HEK293 (cell line): ENCODE results near the gene SOX18.
"Not testable (repeated sequence)": the region's sequence is repeated elsewhere in the genome, so short reads cannot be mapped to it uniquely, and the experiment has no call there.

ENCODE experiments used
- CTCF ChIA-PET: fragments of 350-600 bp; formaldehyde crosslinking; extraction: SDS; loops from one replicate; lab custom pipeline; 2021; ENCODE audit warnings: antibody characterized with exemption; lab: Yijun Ruan, JAX
- POLR2A ChIA-PET: fragments of 300-600 bp; formaldehyde crosslinking; extraction: SDS; loops from one replicate; lab custom pipeline; 2020; ENCODE audit warnings: antibody characterized with exemption, inconsistent platforms; lab: Yijun Ruan, JAX
- H3K27ac ChIP-seq: fragments of 200-500 bp; sonication (Bioruptor generic); 2 replicates; pipeline ENCODE4 v1.5.1; 2014; ENCODE audit warnings: low read depth, low read length, control low read depth, inconsistent platforms; ENCODE audit errors: extremely low read depth
- H3K36me3 ChIP-seq, 2 experiments: fragments of 200-500 bp in 1 of 2; sonication (Bioruptor generic) in 1 of 2; 1 replicate in 1 of 2; 2 replicates in 1 of 2; pipeline ENCODE4 v1.5.1; 2014 to 2017; ENCODE audit warnings: inconsistent platforms in 2 of 2, low read length in 2 of 2; ENCODE audit not compliant: control insufficient read depth in 2 of 2, insufficient read depth in 1 of 2
- H3K4me1 ChIP-seq: fragments of 200-500 bp; sonication (Bioruptor generic); 2 replicates; pipeline ENCODE4 v1.5.1; 2014; ENCODE audit warnings: mild to moderate bottlenecking, low read length, inconsistent platforms; ENCODE audit not compliant: control insufficient read depth, insufficient read depth
- H3K4me3 ChIP-seq: 2 replicates; pipeline ENCODE4 v1.5.1; 2011; ENCODE audit warnings: low read depth, mild to moderate bottlenecking, control low read depth, low read length, moderate library complexity
- H3K9me3 ChIP-seq: fragments of 200-500 bp; sonication (Bioruptor generic); 2 replicates; pipeline ENCODE4 v1.5.1; 2014; ENCODE audit warnings: low read depth, low read length, inconsistent platforms; ENCODE audit not compliant: control insufficient read depth, insufficient read depth
- KLF7 ChIP-seq: fragments of 450-650 bp; formaldehyde crosslinking; IDR thresholded peaks from 2 replicates; pipeline ENCODE4 v1.5.1; 2016; ENCODE audit warnings: missing biosample characterization, missing genetic modification characterization, borderline replicate concordance
- PRDM2 ChIP-seq: fragments of 450-650 bp; formaldehyde crosslinking; IDR thresholded peaks from 2 replicates; pipeline ENCODE4 v1.5.1; 2016; ENCODE audit warnings: missing biosample characterization, missing genetic modification characterization, borderline replicate concordance
- PRDM6 ChIP-seq: fragments of 450-650 bp; formaldehyde crosslinking; IDR thresholded peaks from 2 replicates; pipeline ENCODE4 v1.5.1; 2017; ENCODE audit warnings: missing biosample characterization, missing genetic modification characterization
- ZBTB20 ChIP-seq: fragments of 450-650 bp; formaldehyde crosslinking; IDR thresholded peaks from 2 replicates; pipeline ENCODE4 v1.5.1; 2016; ENCODE audit warnings: missing biosample characterization, missing genetic modification characterization
- ZNF112 ChIP-seq: fragments of 450-650 bp; formaldehyde crosslinking; IDR thresholded peaks from 2 replicates; pipeline ENCODE4 v1.5.0; 2017; ENCODE audit warnings: missing biosample characterization, missing genetic modification characterization
- ZNF174 ChIP-seq: fragments of 450-650 bp; formaldehyde crosslinking; IDR thresholded peaks from 2 replicates; pipeline ENCODE4 v1.5.0; 2017; ENCODE audit warnings: missing biosample characterization, mild to moderate bottlenecking, missing genetic modification characterization
- ZNF221 ChIP-seq: fragments of 450-650 bp; formaldehyde crosslinking; IDR thresholded peaks from 2 replicates; pipeline ENCODE4 v1.5.1; 2017; ENCODE audit warnings: missing biosample characterization, missing genetic modification characterization, borderline replicate concordance
- ZNF239 ChIP-seq: fragments of 450-650 bp; formaldehyde crosslinking; IDR thresholded peaks from 2 replicates; pipeline ENCODE4 v1.5.1; 2016; ENCODE audit warnings: missing biosample characterization, missing genetic modification characterization
- ZNF248 ChIP-seq: fragments of 450-650 bp; formaldehyde crosslinking; IDR thresholded peaks from 2 replicates; pipeline ENCODE4 v1.5.1; 2017; ENCODE audit warnings: missing biosample characterization, missing genetic modification characterization
- ZNF266 ChIP-seq: fragments of 450-650 bp; formaldehyde crosslinking; IDR thresholded peaks from 2 replicates; pipeline ENCODE4 v1.5.1; 2016; ENCODE audit warnings: missing biosample characterization, missing genetic modification characterization, low read depth
- ZNF398 ChIP-seq: fragments of 450-650 bp; formaldehyde crosslinking; IDR thresholded peaks from 2 replicates; pipeline ENCODE4 v1.5.1; 2017; ENCODE audit warnings: missing biosample characterization, missing genetic modification characterization
- ZNF514 ChIP-seq: fragments of 450-650 bp; formaldehyde crosslinking; IDR thresholded peaks from 2 replicates; pipeline ENCODE4 v1.5.1; 2016; ENCODE audit warnings: missing biosample characterization, missing genetic modification characterization
- ZNF571 ChIP-seq: fragments of 450-650 bp; formaldehyde crosslinking; IDR thresholded peaks from 2 replicates; pipeline ENCODE4 v1.5.0; 2017; ENCODE audit warnings: missing biosample characterization, missing genetic modification characterization
- ZNF596 ChIP-seq: fragments of 450-650 bp; IDR thresholded peaks from 2 replicates; pipeline ENCODE4 v1.5.0; 2018; ENCODE audit warnings: missing biosample characterization, mild to moderate bottlenecking, missing genetic modification characterization, moderate library complexity
- ZNF621 ChIP-seq: fragments of 450-650 bp; formaldehyde crosslinking; IDR thresholded peaks from 2 replicates; pipeline ENCODE4 v1.5.1; 2017; ENCODE audit warnings: missing biosample characterization, missing genetic modification characterization
- ZNF843 ChIP-seq: fragments of 450-650 bp; formaldehyde crosslinking; IDR thresholded peaks from 2 replicates; pipeline ENCODE4 v1.5.1; 2016; ENCODE audit warnings: missing biosample characterization, missing genetic modification characterization

The SOX18 gene

GRCh38 chr20:64012385-64013154 lies 36.9 kb downstream of the SOX18 start:
- POLR2A ChIA-PET, H3K27ac ChIP-seq: not testable (repeated sequence)
- H3K36me3 ChIP-seq, result peaks cover 40 to 82% of the 10 kb centered on the region in 2 experiments

GRCh38 chr20:64011366-64011779 lies 38.1 kb downstream of the SOX18 start:
- CTCF ChIA-PET, result no interaction called here

More at GRCh38 chr20:64012385-64013154, 36.9 kb downstream of the SOX18 start:
- H3K9me3 ChIP-seq, CTCF ChIA-PET, H3K4me1 ChIP-seq, H3K4me3 ChIP-seq: not testable (repeated sequence)

GRCh38 chr20:64010711-64011237 lies 38.7 kb downstream of the SOX18 start:
- CTCF ChIA-PET, result interaction anchor here (0.5 kb wide), 1 partner anchor 299 kb away, joined by 5 read pairs; no protein-coding TSS in a partner anchor
- POLR2A ChIA-PET, result no interaction called here
- H3K27ac ChIP-seq, result no peak overlapping the region
- H3K9me3 ChIP-seq, result no peaks in the 10 kb centered on the region
- no peaks in the 10 kb centered on the region for H3K4me1 ChIP-seq
- no peak overlapping the region for H3K4me3 ChIP-seq
- TF ChIP-seq ZNF221 (tag by site-specific recombination), result no peak
- no peak for TF ChIP-seq ZNF571 (tag by site-specific recombination)
- no peak for TF ChIP-seq PRDM6 (tag by site-specific recombination)
- no peak for TF ChIP-seq ZNF596 (tag by site-specific recombination)
- H3K36me3 ChIP-seq, result peaks cover 37 to 81% of the 10 kb centered on the region in 2 experiments

More at GRCh38 chr20:64011366-64011779, 38.1 kb downstream of the SOX18 start:
- Histone ChIP-seq H3K27ac (no peak overlapping the region), H3K9me3 (no peaks in the 10 kb centered on the region), H3K4me3 (no peak overlapping the region), H3K4me1 (no peaks in the 10 kb centered on the region), H3K36me3 (peaks cover 40 to 83% of the 10 kb centered on the region in 2 experiments)
- TF ChIP-seq ZNF621 (no peak), ZBTB20 (tag by site-specific recombination) (no peak)
- POLR2A ChIA-PET, result no interaction called here

GRCh38 chr20:64009811-64010387 lies 39.5 kb downstream of the SOX18 start:
- peaks cover 34 to 81% of the 10 kb centered on the region in 2 experiments for H3K36me3 ChIP-seq
- H3K4me1 ChIP-seq, result no peaks in the 10 kb centered on the region
- ChIA-PET CTCF (interaction anchor here (0.5 kb wide), 1 partner anchor 298 kb away, joined by 5 read pairs; no protein-coding TSS in a partner anchor), POLR2A (no interaction called here)
- no peak overlapping the region for H3K4me3 ChIP-seq
- H3K27ac ChIP-seq, result no peak overlapping the region
- no peaks in the 10 kb centered on the region for H3K9me3 ChIP-seq
- no peak for TF ChIP-seq ZNF248 (tag by site-specific recombination)
- no peak for TF ChIP-seq ZNF266
- TF ChIP-seq ZNF221 (tag by site-specific recombination), result no peak
- TF ChIP-seq PRDM2 (tag by site-specific recombination), result no peak
- TF ChIP-seq ZNF398 (tag by site-specific recombination), result no peak
- TF ChIP-seq ZNF239 (tag by site-specific recombination), result no peak
- no peak for TF ChIP-seq ZNF843
- no peak for TF ChIP-seq ZNF112 (tag by site-specific recombination)
- no peak for TF ChIP-seq KLF7 (tag by site-specific recombination)
- TF ChIP-seq ZNF514 (tag by site-specific recombination), result no peak
- TF ChIP-seq ZNF174 (tag by site-specific recombination), result no peak
